GM12878 (cell line): ENCODE measurements around the gene CACYBP.
A peak's percentile ranks its signal among the peaks of the same experiment; 100 is the strongest.

Experiments used
- CTCF ChIP-seq, 3 experiments: IDR thresholded peaks in 2 of 3; conservative IDR thresholded peaks in 1 of 3; 2 replicates each; pipeline ENCODE4 v1.5.1; 2011; ENCODE audit warnings: low read depth in 3 of 3, low read length in 3 of 3, mild to moderate bottlenecking in 3 of 3, control low read depth in 2 of 3, moderate library complexity in 2 of 3, inconsistent platforms in 1 of 3, mixed read lengths in 1 of 3; ENCODE audit not compliant: control insufficient read depth in 2 of 3, insufficient read depth in 1 of 3; ENCODE audit errors: extremely low read depth in 1 of 3
- EP300 ChIP-seq, 2 experiments: fragments of 150-350 bp in 1 of 2; IDR thresholded peaks; 2 replicates each; pipeline ENCODE4 v1.6.1; 2011 to 2012; ENCODE audit warnings: low read depth in 2 of 2, low read length in 2 of 2, borderline replicate concordance in 1 of 2, improper control_type of control experiment in 1 of 2, inconsistent platforms in 1 of 2; ENCODE audit not compliant: control insufficient read depth in 1 of 2
- EZH2 ChIP-seq: IDR thresholded peaks from 2 replicates; pipeline ENCODE4 v1.6.1; 2012; ENCODE audit warnings: low read depth, mild to moderate bottlenecking, control low read depth, inconsistent platforms, low read length, borderline replicate concordance; ENCODE audit not compliant: control insufficient read depth
- FOS ChIP-seq: IDR thresholded peaks from 3 replicates; pipeline ENCODE4 v1.6.1; 2011; ENCODE audit warnings: borderline replicate concordance; ENCODE audit not compliant: insufficient read length; ENCODE audit errors: extremely low read depth
- FOXM1 ChIP-seq: IDR thresholded peaks from 2 replicates; pipeline ENCODE4 v1.6.1; 2012; ENCODE audit warnings: low read depth, mild to moderate bottlenecking, inconsistent platforms, low read length, moderate library complexity
- JUNB ChIP-seq: IDR thresholded peaks from 2 replicates; pipeline ENCODE4 v1.6.1; 2016; ENCODE audit warnings: antibody characterized with exemption, mild to moderate bottlenecking
- NFIC ChIP-seq: IDR thresholded peaks from 2 replicates; pipeline ENCODE4 v1.6.1; 2012; ENCODE audit warnings: low read depth, mild to moderate bottlenecking, inconsistent platforms, low read length, moderate library complexity
- NFXL1 ChIP-seq: fragments of 450-650 bp; IDR thresholded peaks from 2 replicates; pipeline ENCODE4 v1.6.1; 2017; ENCODE audit warnings: antibody characterized with exemption, mild to moderate bottlenecking, borderline replicate concordance
- PRDM15 ChIP-seq: fragments of 450-650 bp; formaldehyde crosslinking; IDR thresholded peaks from 2 replicates; pipeline ENCODE4 v1.4.0; 2020; ENCODE audit warnings: mild to moderate bottlenecking, moderate library complexity
- REST ChIP-seq: IDR thresholded peaks from 2 replicates; pipeline ENCODE4 v1.6.1; 2012; ENCODE audit warnings: mild to moderate bottlenecking, low read depth, low read length
- TCF7 ChIP-seq: IDR thresholded peaks from 2 replicates; pipeline ENCODE4 v1.6.1; 2014; ENCODE audit warnings: antibody characterized with exemption, borderline replicate concordance

- no peak for TF ChIP-seq CTCF (IDR thresholded peaks at IDR 0.05 in 2 of 3, conservative IDR thresholded peaks at IDR 0.05 in 1 of 3; ENCODE audit: control insufficient read depth in 2 of 3, extremely low read depth in 1 of 3, insufficient read depth in 1 of 3, low read depth in 3 of 3, low read length in 3 of 3)
- TF ChIP-seq NFIC = peak; percentile 36; the same call in 1 of the 2 replicates
- no peak for TF ChIP-seq FOXM1
- TF ChIP-seq REST = no peak
- no peak for TF ChIP-seq JUNB
- TF ChIP-seq PRDM15 (CRISPR knock-in tag) = no peak
- no peak for TF ChIP-seq EP300 (IDR thresholded peaks at IDR 0.05; ENCODE audit: borderline replicate concordance in 1 of 2, control insufficient read depth in 1 of 2, low read depth in 2 of 2, low read length in 2 of 2)
- TF ChIP-seq NFXL1 = no peak
- TF ChIP-seq FOS = no peak
- no peak for TF ChIP-seq EZH2
- no peak for TF ChIP-seq TCF7
These were observed 44.8 kb upstream of the CACYBP start for GRCh38 chr1:174954671-174955669.
